HG02884 (cell line): ENCODE results near the gene ATMIN.

Experiments used
- ATAC-seq: cut with Tn5 transposase; IDR thresholded peaks from one replicate; pipeline ENCODE4 v1.9.1; 2021; ENCODE audit warnings: mild to moderate bottlenecking, moderate library complexity; ENCODE audit not compliant: unreplicated experiment

ATMIN gene

GRCh38 chr16:81004646-81005353 is 30.8 kb upstream of the ATMIN start:
- no peak for ATAC-seq

GRCh38 chr16:81005610-81006161 is 30.0 kb upstream of the ATMIN start:
- no peak for ATAC-seq

GRCh38 chr16:81006211-81006812 is 29.3 kb upstream of the ATMIN start:
- peak; percentile 28 for ATAC-seq

- peak; percentile 82 for ATAC-seq
These were observed 28.6 kb upstream of the ATMIN start, which contains the start of the genes CENPN and CMC2 for GRCh38 chr16:81006813-81007695. TSS of gene CENPN (plus strand) at chr16:81007214. CDS start at chr16:81011940, 4,726 bp downstream. TSS of gene CMC2 (minus strand) at chr16:81006885. CDS start at chr16:80997394, 9,491 bp downstream.

- ATAC-seq: no peak
These were observed 27.2 kb upstream of the ATMIN start for GRCh38 chr16:81008505-81008789.

- ATAC-seq: no peak
These were observed 22.7 kb upstream of the ATMIN start for GRCh38 chr16:81012974-81013373.

- ATAC-seq: no peak
These were observed 21.0 kb upstream of the ATMIN start for GRCh38 chr16:81014672-81015071.

- no peak for ATAC-seq
These were observed 17.1 kb upstream of the ATMIN start for GRCh38 chr16:81018496-81018895.

- no peak for ATAC-seq
These were observed 9.2 kb upstream of the ATMIN start for GRCh38 chr16:81026429-81026828.

- no peak for ATAC-seq
These were observed 5.6 kb upstream of the ATMIN start for GRCh38 chr16:81029930-81030604.

GRCh38 chr16:81035975-81036750 is 521 bp downstream of the ATMIN start:
- peak; percentile 49 for ATAC-seq

GRCh38 chr16:81036751-81037350 is 1.2 kb downstream of the ATMIN start:
- ATAC-seq: no peak

- ATAC-seq: no peak
These were observed 4.5 kb downstream of the ATMIN start for GRCh38 chr16:81040131-81040530.

- ATAC-seq: no peak
These were observed 5.2 kb downstream of the ATMIN start for GRCh38 chr16:81040842-81041241.

GRCh38 chr16:81041696-81042095 is 6.1 kb downstream of the ATMIN start:
- ATAC-seq: no peak

GRCh38 chr16:81042821-81043220 is 7.2 kb downstream of the ATMIN start:
- no peak for ATAC-seq

- no peak for ATAC-seq
These were observed 18.1 kb downstream of the ATMIN start for GRCh38 chr16:81053761-81054160.

GRCh38 chr16:81060576-81061306 is 25.1 kb downstream of the ATMIN start:
- ATAC-seq: no peak

GRCh38 chr16:81061307-81061640 is 25.6 kb downstream of the ATMIN start:
- ATAC-seq: no peak
